ENCODE results near the gene CNGB1.

CNGB1 gene

GRCh38 chr16:57908409-57908987, 62.4 kb downstream of the CNGB1 start:
- Histone ChIP-seq H3K27ac (ENCODE audit: low read length) (no peak overlapping the region), H3K9me3 (ENCODE audit: control insufficient read depth, low read depth, low read length) (no peaks in the 10 kb centered on the region), H3K36me3 (ENCODE audit: control insufficient read depth, low read depth, low read length) (no peaks in the 10 kb centered on the region), H3K4me1 (ENCODE audit: control insufficient read depth, low read depth, low read length) (no peaks in the 10 kb centered on the region), H3K9ac (ENCODE audit: low read length) (no peak overlapping the region), H3K27me3 (ENCODE audit: control insufficient read depth, insufficient read depth, low read length) (no peaks in the 10 kb centered on the region), H3K4me3 (ENCODE audit: low read length) (no peak overlapping the region)

- Histone ChIP-seq H3K36me3 (ENCODE audit: control insufficient read depth, low read depth, low read length) (no peaks in the 10 kb centered on the region), H3K9ac (ENCODE audit: low read length) (no peak overlapping the region), H3K27me3 (ENCODE audit: control insufficient read depth, insufficient read depth, low read length) (no peaks in the 10 kb centered on the region), H3K4me3 (ENCODE audit: low read length) (no peak overlapping the region), H3K27ac (ENCODE audit: low read length) (no peak overlapping the region), H3K4me1 (ENCODE audit: control insufficient read depth, low read depth, low read length) (no peaks in the 10 kb centered on the region), H3K9me3 (ENCODE audit: control insufficient read depth, low read depth, low read length) (no peaks in the 10 kb centered on the region)
Measured at GRCh38 chr16:57906382-57907316, 64.3 kb downstream of the CNGB1 start.

GRCh38 chr16:57904101-57904500, 66.8 kb downstream of the CNGB1 start:
- Histone ChIP-seq H3K9me3 (ENCODE audit: control insufficient read depth, low read depth, low read length) (no peaks in the 10 kb centered on the region), H3K4me3 (ENCODE audit: low read length) (no peak overlapping the region), H3K9ac (ENCODE audit: low read length) (no peak overlapping the region), H3K27me3 (ENCODE audit: control insufficient read depth, insufficient read depth, low read length) (no peaks in the 10 kb centered on the region), H3K27ac (ENCODE audit: low read length) (no peak overlapping the region), H3K4me1 (ENCODE audit: control insufficient read depth, low read depth, low read length) (no peaks in the 10 kb centered on the region), H3K36me3 (ENCODE audit: control insufficient read depth, low read depth, low read length) (no peaks in the 10 kb centered on the region)

GRCh38 chr16:57903656-57904055, 67.3 kb downstream of the CNGB1 start:
- no peak overlapping the region for H3K9ac ChIP-seq (ENCODE audit: low read length)
- no peaks in the 10 kb centered on the region for H3K9me3 ChIP-seq (ENCODE audit: control insufficient read depth, low read depth, low read length)
- no peaks in the 10 kb centered on the region for H3K4me1 ChIP-seq (ENCODE audit: control insufficient read depth, low read depth, low read length)
- no peak overlapping the region for H3K4me3 ChIP-seq (ENCODE audit: low read length)
- no peaks in the 10 kb centered on the region for H3K27me3 ChIP-seq (ENCODE audit: control insufficient read depth, insufficient read depth, low read length)
- H3K36me3 ChIP-seq (ENCODE audit: control insufficient read depth, low read depth, low read length), result no peaks in the 10 kb centered on the region
- no peak overlapping the region for H3K27ac ChIP-seq (ENCODE audit: low read length)

- H3K4me3 ChIP-seq (ENCODE audit: low read length), result no peak overlapping the region
- H3K27me3 ChIP-seq (ENCODE audit: control insufficient read depth, insufficient read depth, low read length), result no peaks in the 10 kb centered on the region
- H3K36me3 ChIP-seq (ENCODE audit: control insufficient read depth, low read depth, low read length), result no peaks in the 10 kb centered on the region
- no peak overlapping the region for H3K27ac ChIP-seq (ENCODE audit: low read length)
- H3K4me1 ChIP-seq (ENCODE audit: control insufficient read depth, low read depth, low read length), result no peaks in the 10 kb centered on the region
- H3K9ac ChIP-seq (ENCODE audit: low read length), result no peak overlapping the region
- H3K9me3 ChIP-seq (ENCODE audit: control insufficient read depth, low read depth, low read length), result no peaks in the 10 kb centered on the region
Measured at GRCh38 chr16:57901480-57902069, 69.4 kb downstream of the CNGB1 start.

- Histone ChIP-seq H3K36me3 (ENCODE audit: control insufficient read depth, low read depth, low read length) (no peaks in the 10 kb centered on the region), H3K4me1 (ENCODE audit: control insufficient read depth, low read depth, low read length) (no peaks in the 10 kb centered on the region), H3K27ac (ENCODE audit: low read length) (no peak overlapping the region), H3K9me3 (ENCODE audit: control insufficient read depth, low read depth, low read length) (no peaks in the 10 kb centered on the region), H3K4me3 (ENCODE audit: low read length) (no peak overlapping the region), H3K9ac (ENCODE audit: low read length) (no peak overlapping the region), H3K27me3 (ENCODE audit: control insufficient read depth, insufficient read depth, low read length) (no peaks in the 10 kb centered on the region)
Measured at GRCh38 chr16:57900796-57901479, 70.0 kb downstream of the CNGB1 start.

GRCh38 chr16:57899771-57900661, 70.9 kb downstream of the CNGB1 start:
- Histone ChIP-seq H3K27me3 (ENCODE audit: control insufficient read depth, insufficient read depth, low read length) (no peaks in the 10 kb centered on the region), H3K9me3 (ENCODE audit: control insufficient read depth, low read depth, low read length) (no peaks in the 10 kb centered on the region), H3K27ac (ENCODE audit: low read length) (no peak overlapping the region), H3K9ac (ENCODE audit: low read length) (no peak overlapping the region), H3K4me3 (ENCODE audit: low read length) (no peak overlapping the region), H3K36me3 (ENCODE audit: control insufficient read depth, low read depth, low read length) (no peaks in the 10 kb centered on the region), H3K4me1 (ENCODE audit: control insufficient read depth, low read depth, low read length) (no peaks in the 10 kb centered on the region)

GRCh38 chr16:57898961-57899360, 72.0 kb downstream of the CNGB1 start:
- Histone ChIP-seq H3K9me3 (ENCODE audit: control insufficient read depth, low read depth, low read length) (no peaks in the 10 kb centered on the region), H3K27me3 (ENCODE audit: control insufficient read depth, insufficient read depth, low read length) (no peaks in the 10 kb centered on the region), H3K4me1 (ENCODE audit: control insufficient read depth, low read depth, low read length) (no peaks in the 10 kb centered on the region), H3K36me3 (ENCODE audit: control insufficient read depth, low read depth, low read length) (no peaks in the 10 kb centered on the region), H3K4me3 (ENCODE audit: low read length) (no peak overlapping the region), H3K9ac (ENCODE audit: low read length) (no peak overlapping the region), H3K27ac (ENCODE audit: low read length) (no peak overlapping the region)

GRCh38 chr16:57897996-57898395, 72.9 kb downstream of the CNGB1 start:
- H3K4me1 ChIP-seq (ENCODE audit: control insufficient read depth, low read depth, low read length), result no peaks in the 10 kb centered on the region
- no peaks in the 10 kb centered on the region for H3K9me3 ChIP-seq (ENCODE audit: control insufficient read depth, low read depth, low read length)
- no peaks in the 10 kb centered on the region for H3K27me3 ChIP-seq (ENCODE audit: control insufficient read depth, insufficient read depth, low read length)
- no peak overlapping the region for H3K27ac ChIP-seq (ENCODE audit: low read length)
- no peak overlapping the region for H3K9ac ChIP-seq (ENCODE audit: low read length)
- H3K36me3 ChIP-seq (ENCODE audit: control insufficient read depth, low read depth, low read length), result no peaks in the 10 kb centered on the region
- no peak overlapping the region for H3K4me3 ChIP-seq (ENCODE audit: low read length)

- Histone ChIP-seq H3K27me3 (ENCODE audit: control insufficient read depth, insufficient read depth, low read length) (no peaks in the 10 kb centered on the region), H3K27ac (ENCODE audit: low read length) (no peak overlapping the region), H3K36me3 (ENCODE audit: control insufficient read depth, low read depth, low read length) (no peaks in the 10 kb centered on the region), H3K4me1 (ENCODE audit: control insufficient read depth, low read depth, low read length) (no peaks in the 10 kb centered on the region), H3K9me3 (ENCODE audit: control insufficient read depth, low read depth, low read length) (no peaks in the 10 kb centered on the region), H3K9ac (ENCODE audit: low read length) (no peak overlapping the region), H3K4me3 (ENCODE audit: low read length) (no peak overlapping the region)
Measured at GRCh38 chr16:57897053-57897784, 73.7 kb downstream of the CNGB1 start.
